Lower leg skin (tissue), 4 donors: Measurements from ENCODE around the gene DZIP1L. TPM values are rescaled to one million over a fixed set of nuclear protein-coding genes. Genes with fewer than 3 reads are reported as not detected.

Source experiments
- DNase-seq, 2 donors: peaks; one replicate each; pipeline ENCODE4 v3.0.0-alpha.2; 2019; ENCODE audit warnings: low spot score in 2 of 2
- H3K4me3 ChIP-seq: fragments of 200-600 bp; sonication (generic); 2 replicates; pipeline ENCODE4 v1.5.1; 2017; ENCODE audit warnings: mild to moderate bottlenecking, low read depth; ENCODE audit not compliant: poor library complexity, severe bottlenecking
- CTCF ChIP-seq, 3 donors: fragments of 450-650 bp; IDR thresholded peaks; one replicate each; pipeline ENCODE4 v1.5.1; 2016; ENCODE audit warnings: antibody characterized with exemption in 3 of 3, mild to moderate bottlenecking in 3 of 3, moderate library complexity in 2 of 3
- POLR2A ChIP-seq, 2 donors: fragments of 450-650 bp; IDR thresholded peaks; one replicate each; pipeline ENCODE4 v1.6.1; 2016 to 2017; ENCODE audit warnings: antibody characterized with exemption in 2 of 2, mild to moderate bottlenecking in 1 of 2, moderate library complexity in 1 of 2
- WGBS, 2 donors: methylation state at CpG; one replicate each; pipeline ENCODE4 v1.1.5; 2018; 5-methylcytosine and 5-hydroxymethylcytosine counted together
- intact Hi-C: fragments of 100-400 bp; cut with DNase I; formaldehyde crosslinking; loops from one replicate; pipeline ENCODE4 v1.15.0; 2023; ENCODE audit warnings: low total_unique reads
- total RNA-seq, 4 donors: library from RNA; depleted of rRNA; stranded (reverse); fragments of >200 nt; gene quantifications; one replicate each; pipeline ENCODE4 v1.1.0, GENCODE V29; 2016

DZIP1L gene
- total RNA-seq, 4 donors from 2014 or later: 10.9 to 45.0 (median 16.4) TPM

GRCh38 chr3:138033202-138033691 is 82.2 kb downstream of the DZIP1L start:
- DNase-seq: no peak
- intact Hi-C loops: no loop called here
- 93 to 95% methylated on average over 2 of the region's 2 CpGs for WGBS, 2 donors

GRCh38 chr3:138032567-138032966 is 82.8 kb downstream of the DZIP1L start:
- TF ChIP-seq POLR2A (IDR thresholded peaks at IDR 0.05): no peak
- TF ChIP-seq CTCF (IDR thresholded peaks at IDR 0.05): no peak
- no peak for DNase-seq
- no peak overlapping the region for H3K4me3 ChIP-seq
- 95 to 96% methylated on average over 3 of the region's 3 CpGs for WGBS, 2 donors
- intact Hi-C loops: no loop called here

More at GRCh38 chr3:138033202-138033691, 82.2 kb downstream of the DZIP1L start:
- TF ChIP-seq POLR2A (IDR thresholded peaks at IDR 0.05) (no peak), CTCF (IDR thresholded peaks at IDR 0.05) (no peak)
- H3K4me3 ChIP-seq: no peak overlapping the region

GRCh38 chr3:138031536-138031935 is 83.9 kb downstream of the DZIP1L start:
- intact Hi-C loops: no loop called here
- TF ChIP-seq CTCF (IDR thresholded peaks at IDR 0.05): no peak
- TF ChIP-seq POLR2A (IDR thresholded peaks at IDR 0.05): no peak
- WGBS, 2 donors: 94 to 95% methylated on average over 3 of the region's 3 CpGs
- no peak for DNase-seq
- H3K4me3 ChIP-seq: no peak overlapping the region

- intact Hi-C loops: no loop called here
- no peak for TF ChIP-seq POLR2A (IDR thresholded peaks at IDR 0.05)
- TF ChIP-seq CTCF (IDR thresholded peaks at IDR 0.05): no peak
- no peak for DNase-seq
- WGBS, 2 donors: 88 to 91% methylated on average over 11 of the region's 11 CpGs
- no peak overlapping the region for H3K4me3 ChIP-seq
These were observed 84.6 kb downstream of the DZIP1L start for GRCh38 chr3:138030734-138031280.

- intact Hi-C loops: no loop called here
- TF ChIP-seq POLR2A (IDR thresholded peaks at IDR 0.05) (no peak), CTCF (IDR thresholded peaks at IDR 0.05) (no peak)
- no peak for DNase-seq
- 91 to 96% methylated on average over 5 of the region's 5 CpGs for WGBS, 2 donors
- H3K4me3 ChIP-seq: no peak overlapping the region
These were observed 87.6 kb downstream of the DZIP1L start for GRCh38 chr3:138027821-138028220.

- DNase-seq: no peak
- no peak overlapping the region for H3K4me3 ChIP-seq
- intact Hi-C loops: no loop called here
- no peak for TF ChIP-seq CTCF (IDR thresholded peaks at IDR 0.05)
- no peak for TF ChIP-seq POLR2A (IDR thresholded peaks at IDR 0.05)
These were observed 89.9 kb downstream of the DZIP1L start for GRCh38 chr3:138025553-138025952.
